HG02943 (cell line): ENCODE data around the gene KRT27.
"Not testable (repeated sequence)": the region's sequence is repeated elsewhere in the genome, so short reads cannot be mapped to it uniquely, and the experiment has no call there.

ENCODE experiments used
- ATAC-seq: cut with Tn5 transposase; IDR thresholded peaks from one replicate; pipeline ENCODE4 v1.9.1; 2021; ENCODE audit warnings: mild to moderate bottlenecking, low read depth, moderate library complexity; ENCODE audit not compliant: unreplicated experiment

KRT27 gene, protein sequence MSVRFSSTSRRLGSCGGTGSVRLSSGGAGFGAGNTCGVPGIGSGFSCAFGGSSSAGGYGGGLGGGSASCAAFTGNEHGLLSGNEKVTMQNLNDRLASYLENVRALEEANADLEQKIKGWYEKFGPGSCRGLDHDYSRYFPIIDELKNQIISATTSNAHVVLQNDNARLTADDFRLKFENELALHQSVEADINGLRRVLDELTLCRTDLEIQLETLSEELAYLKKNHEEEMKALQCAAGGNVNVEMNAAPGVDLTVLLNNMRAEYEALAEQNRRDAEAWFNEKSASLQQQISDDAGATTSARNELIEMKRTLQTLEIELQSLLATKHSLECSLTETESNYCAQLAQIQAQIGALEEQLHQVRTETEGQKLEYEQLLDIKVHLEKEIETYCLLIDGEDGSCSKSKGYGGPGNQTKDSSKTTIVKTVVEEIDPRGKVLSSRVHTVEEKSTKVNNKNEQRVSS

DNA sequence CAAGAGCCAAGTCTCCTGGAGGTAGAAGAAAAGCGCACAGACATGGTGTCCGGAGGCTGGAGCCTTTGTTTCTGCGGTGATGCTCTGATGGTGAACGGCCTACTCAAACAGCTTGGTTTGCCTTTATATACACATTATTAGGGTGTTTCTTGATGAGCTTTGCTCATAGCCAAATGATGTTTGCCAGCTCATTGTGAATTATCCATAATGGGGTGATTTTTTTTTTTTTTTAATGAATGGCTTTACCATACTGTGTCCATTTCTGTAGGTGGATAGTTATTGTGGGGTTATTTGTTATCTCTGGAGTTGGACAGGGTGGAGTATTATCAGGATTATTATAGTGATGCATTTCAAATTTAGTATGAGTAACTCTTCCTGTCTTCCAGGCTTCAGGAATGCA, at the start of gene KRT27:
Gene KRT27, minus strand, starts transcription at position 101 of the 400 bp plus-strand sequence. Its CDS starts 57 bp downstream, at position 44.
- no peak for ATAC-seq

DNA sequence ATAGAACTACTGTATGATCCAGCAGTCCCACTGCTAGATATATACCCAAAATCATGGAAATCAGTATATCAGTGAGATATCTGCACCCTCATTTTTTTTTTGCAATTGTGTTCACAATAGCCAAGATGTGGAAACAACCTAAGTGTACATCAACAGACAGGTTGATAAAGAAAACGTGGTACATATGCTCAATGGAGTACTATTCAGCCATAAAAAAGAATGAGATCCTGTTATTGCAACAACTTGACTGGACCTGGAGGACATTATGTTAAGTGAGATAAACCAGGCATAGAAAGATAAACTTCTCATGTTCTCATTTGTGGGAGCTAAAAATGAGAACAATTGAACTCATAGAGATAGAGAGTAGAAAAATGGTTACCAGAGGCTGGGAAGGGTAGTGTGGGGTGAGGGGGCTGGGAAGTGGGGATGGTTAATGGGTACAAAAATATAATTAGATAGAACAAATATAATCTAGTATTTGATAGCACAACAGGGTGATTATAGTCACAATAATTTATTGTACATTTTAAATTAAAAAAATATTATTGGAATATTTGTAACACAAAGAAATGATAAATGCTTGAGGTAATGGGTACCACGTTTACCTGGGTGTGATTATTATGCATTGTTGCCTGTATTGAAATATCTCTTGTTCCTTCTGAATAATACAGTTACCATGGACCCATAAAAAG, 47.9 kb upstream of the KRT27 start:
- no peak for ATAC-seq

DNA sequence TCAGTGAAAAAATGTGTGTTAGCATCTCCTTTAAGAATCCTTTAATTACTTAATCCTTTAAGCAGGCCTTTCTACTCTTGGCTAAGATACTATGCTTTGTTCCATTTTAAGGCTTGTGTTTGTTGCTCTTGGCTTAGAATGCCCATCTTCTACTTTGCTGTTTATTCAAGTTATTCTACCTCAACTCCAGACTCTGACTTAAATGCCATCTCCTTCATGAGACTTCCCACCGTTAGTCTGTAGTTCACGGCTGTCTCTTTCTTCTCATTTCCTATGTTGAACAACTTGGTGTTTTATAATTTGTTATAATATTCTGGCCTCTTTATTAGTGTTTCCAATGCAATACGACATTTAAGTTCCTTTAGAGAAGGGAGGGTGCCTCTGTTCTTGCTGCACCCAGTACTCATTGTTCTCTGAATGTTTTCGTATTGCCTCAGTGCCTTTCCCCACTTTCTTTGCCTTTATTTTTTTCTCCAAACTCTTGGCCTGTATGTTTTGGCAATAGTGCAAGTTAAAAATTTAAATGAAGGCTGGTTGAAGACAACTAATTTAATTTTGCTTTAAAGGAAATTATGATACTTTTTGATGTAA, 46.2 kb upstream of the KRT27 start:
- ATAC-seq = no peak

DNA sequence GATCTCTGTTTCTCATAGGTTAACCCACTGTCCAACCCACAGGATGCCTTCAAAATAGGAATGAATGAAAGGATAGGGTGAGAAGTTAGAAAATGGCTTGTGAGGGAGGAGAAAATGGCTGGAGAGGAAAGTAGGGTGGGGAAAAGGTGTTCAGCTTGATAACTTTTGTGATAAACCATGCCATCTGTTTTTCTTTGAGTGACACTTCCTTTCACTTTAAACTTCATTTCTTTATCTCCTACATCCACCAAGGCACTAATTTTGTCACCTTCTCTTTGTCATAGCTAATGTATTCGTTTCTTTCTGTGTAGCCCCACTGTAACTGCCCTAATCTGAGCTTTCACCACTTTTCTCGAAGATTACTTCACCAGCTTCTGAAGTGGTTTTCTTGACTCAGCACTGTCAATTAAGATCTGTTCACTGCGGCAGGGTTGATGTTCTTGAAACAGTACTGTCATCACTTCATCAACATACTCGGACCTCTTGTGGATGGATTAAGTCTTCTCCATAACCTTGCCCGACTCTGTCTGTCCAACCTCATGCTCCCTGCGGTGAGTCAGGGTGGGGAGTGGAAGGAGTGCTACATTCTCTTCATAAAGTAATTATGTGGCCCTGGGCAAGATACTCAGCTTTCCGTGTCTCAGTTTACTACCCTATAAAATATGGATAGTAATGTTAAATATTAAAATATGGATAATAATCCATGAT, 45.5 kb upstream of the KRT27 start:
- ATAC-seq = no peak

DNA sequence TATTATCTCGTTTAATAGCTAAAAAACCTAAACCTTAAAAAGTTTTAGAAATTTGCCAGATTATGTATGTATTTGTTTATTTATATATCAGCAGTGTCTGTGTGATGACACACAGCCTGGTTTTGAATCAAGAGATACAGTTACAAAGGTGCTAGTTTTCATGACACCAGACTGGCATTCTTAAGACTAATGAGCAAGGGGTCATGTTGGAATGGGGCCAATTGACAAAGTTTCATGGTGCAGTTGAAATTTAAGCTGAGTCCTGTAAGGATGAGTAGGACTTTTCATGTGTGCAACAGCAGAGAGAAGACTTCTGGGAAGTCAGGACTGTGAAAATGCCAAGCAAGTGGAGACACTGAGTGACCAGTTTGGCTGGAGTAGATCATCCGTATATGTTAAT, 43.2 kb upstream of the KRT27 start:
- no peak for ATAC-seq

DNA sequence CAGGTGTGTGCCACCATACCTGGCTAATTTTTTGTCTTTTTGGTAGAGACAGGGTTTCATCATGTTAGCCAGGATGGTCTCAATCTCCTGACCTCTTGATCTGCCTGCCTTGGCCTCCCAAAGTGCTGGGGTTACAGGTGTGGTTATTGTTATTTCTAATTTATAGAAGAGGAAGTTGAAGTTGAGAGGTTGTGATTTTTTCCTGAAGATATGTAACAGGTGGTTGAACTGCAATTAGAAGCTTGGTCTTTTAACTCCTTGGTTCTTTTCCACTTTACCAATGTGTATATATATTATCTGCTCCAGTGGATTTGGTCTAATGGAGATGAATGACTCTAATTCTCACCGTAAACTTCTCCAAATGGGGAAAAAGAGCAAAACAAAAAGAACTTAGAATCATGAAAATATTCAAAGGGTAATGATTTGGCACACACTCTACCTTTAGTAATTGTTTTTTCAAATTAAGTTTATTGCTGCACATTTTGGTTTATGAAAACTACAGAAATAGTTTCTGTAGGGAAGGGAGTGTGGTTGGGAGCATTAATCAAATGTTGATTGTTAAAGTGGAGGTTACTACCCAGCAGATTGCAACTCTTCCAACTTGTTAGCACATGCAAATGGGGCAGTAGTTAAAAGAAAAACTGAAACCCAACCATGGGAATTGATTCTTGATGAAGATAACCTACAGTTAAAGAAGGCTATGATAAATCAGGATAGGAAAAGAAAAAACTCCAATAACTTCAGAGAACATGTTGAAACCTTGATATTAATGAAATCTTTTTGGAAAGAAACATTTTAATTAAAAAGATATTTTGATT, 41.9 kb upstream of the KRT27 start:
- no peak for ATAC-seq

DNA sequence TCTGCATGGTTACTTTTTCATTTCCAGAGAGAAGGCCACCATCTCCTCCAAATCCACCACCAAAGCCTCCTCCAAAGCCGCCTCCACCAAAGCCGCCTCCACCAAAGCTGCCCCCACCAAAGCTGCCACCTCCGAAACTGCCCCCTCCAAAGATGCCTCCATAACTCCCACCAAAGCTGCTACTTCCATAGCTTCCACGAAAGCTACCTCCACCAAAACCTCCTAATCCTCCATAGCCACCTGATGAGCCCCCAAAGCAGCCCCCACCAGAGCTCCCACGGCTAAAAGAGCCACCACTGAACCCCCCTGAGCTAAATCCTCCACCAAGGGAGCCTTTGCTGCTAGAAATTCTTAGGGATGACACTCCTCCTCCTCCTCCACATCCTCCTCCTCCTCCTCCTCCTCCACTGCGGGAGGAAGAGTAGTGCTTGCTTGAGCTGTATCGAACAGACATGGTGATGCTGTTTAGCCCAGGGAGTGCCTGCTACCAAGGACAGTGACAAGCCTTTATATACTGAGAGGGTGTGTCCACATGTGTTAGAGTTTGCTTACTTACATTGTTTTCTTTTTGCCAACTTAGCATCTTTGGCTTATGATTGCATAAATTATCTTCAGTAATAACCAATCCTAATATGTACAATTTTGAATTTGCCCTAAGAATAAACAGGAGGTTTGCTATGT, 39.9 kb upstream of the KRT27 start, which contains the start of gene KRT10:
Gene KRT10, minus strand, starts transcription at position 483 of the 681 bp plus-strand sequence. Its CDS starts 29 bp downstream, at position 454.
- no peak for ATAC-seq

DNA sequence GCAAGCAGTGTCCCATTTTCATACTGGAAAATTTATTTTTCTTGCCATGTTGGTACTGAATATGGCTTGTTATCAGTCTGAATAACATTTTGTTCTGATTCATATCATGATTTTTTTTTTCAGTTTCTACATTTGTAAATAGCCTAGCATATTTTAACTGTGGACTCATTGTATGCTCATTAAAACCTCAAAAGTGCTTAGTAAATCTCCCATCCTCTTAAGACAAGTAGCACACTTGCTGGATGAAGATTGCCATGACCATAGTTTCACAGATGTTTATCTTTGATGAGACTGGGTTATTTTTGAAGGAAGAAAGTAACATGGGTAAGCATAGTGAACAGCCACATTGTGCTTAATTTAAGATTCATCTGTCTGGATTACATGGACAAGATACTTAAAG, 39.2 kb upstream of the KRT27 start:
- ATAC-seq = no peak

DNA sequence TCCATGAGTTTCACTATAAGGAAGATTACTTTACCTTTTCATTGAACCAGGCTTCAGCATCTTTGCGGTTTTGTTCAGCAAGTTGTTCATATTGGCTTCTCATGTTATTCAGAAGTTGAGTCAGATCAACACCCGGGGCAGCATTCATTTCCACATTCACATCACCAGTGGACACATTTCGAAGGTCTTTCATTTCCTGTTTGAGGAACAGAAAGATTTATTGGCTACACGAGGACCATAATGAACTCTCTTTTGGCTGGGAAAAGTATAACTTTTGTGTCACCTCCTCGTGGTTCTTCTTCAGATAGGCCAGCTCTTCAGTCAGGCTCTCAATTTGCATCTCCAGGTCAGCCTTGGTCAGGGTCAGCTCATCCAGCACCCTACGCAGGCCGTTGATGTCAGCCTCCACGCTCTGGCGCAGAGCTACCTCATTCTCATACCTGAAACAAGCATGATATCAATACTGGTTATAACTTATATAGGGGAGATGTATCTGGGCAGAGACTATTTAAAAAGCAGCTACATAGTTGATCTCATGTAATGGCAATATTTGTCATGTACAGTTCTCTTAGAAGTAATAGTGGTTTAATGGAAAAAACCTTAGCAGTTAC, 38.0 kb upstream of the KRT27 start:
- no peak for ATAC-seq

DNA sequence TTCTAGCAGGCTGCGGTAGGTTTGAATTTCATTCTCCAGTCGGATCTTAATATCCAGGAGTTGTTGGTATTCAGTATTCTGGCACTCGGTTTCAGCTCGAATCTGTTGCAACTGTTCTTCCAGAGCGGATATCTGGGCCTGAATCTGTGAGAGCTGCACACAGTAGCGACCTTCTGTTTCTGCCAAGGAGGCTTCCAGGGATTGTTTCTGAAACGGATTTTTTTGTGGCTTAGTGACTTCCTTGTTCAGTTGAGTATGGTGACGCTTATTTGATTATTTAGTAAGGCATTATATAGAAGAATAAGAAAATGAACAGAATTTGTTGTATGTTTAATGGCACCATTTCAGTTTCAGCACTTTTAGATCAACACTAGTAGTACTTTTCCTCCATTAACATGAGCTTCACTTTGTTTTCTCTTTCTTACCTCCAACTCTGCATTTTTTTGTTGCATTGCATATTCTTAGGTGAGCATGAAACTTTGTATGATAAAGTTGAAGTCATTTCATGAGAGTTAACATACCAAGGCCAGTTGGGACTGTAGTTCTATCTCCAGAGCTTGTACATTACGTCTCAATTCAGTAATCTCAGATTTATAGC, 37.3 kb upstream of the KRT27 start:
- ATAC-seq = no peak

DNA sequence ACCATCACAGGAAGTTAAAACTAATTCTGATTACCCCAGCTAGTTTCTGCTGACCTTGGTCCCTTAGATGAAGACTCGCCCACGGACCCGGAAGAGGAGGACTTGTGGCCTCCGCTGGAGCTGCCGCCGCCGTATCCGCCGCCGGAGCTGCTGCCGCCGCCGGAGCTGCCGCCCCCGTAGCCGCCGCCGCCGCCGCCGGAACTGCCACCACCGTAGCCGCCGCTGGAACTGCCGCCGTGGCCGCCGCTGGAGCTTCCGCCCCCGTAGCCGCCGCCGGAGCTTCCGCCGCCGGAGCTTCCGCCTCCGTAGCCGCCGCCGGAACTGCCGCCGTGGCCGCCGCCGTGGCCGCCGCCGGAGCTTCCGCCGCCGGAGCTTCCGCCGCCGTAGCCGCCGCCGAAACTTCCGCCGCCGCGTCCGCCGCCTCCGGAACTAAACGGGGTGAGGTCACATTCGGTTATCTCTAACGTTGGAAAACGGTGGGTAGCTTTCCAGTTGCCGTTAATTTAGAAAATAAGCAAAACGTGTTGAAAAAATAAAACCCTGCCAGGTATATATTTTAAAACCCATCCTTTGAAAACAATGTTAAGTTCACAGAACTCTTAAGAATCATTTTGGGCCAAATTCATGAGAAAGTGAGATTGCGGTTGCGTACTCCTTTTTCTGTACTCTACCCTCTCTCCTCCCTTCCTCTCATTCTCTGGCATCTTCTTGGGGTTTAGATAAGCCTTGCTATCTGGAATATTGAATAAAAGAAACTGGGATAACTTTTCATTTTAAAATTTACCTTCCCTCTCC, 36.6 kb upstream of the KRT27 start:
- peak; percentile 68 for ATAC-seq

DNA sequence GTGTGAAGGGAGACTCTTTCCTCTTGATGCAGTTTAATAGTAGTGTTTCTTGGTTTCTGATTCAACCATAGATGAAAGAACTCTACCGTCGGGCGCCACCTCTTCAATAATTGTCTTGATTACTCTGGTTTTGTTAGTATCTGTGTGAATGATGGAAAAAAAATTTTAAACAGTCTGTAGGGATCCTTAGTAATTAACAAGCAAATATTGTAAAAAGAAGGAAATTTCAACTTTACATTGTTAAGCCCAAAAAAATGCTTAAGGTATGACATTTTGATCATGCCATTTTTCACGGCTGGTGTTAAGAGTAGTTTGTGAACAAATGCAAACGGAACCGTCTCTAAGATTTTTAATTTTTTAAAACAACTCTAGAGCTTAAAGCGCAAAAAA, 36.0 kb upstream of the KRT27 start:
- no peak for ATAC-seq

DNA sequence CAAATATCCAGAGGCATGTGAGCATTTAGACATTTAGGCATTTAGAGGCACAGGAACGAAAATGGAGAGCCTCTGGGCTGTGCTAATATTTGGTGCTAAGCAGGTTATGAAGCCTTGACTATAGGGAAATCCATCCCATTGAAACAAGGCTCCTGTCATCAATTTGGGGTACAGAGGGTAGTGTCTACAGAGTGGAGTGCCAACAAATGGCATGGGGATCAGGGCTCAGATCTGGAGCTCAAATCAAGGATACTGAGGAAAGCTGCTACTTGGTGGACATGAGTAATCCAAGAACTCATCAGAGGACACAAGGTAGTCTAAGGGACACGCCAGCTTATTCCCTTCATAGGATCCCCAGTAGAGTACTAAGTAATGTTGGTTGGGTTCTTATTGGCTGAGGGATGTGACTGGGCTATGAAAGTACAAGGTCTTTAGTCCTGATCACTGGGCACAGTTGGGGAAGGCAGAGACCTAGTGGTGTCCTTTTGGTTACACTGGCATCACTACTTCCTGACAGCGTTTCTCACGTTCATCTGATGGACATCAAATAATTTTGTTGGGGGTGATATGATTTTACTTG, 34.8 kb upstream of the KRT27 start:
- no peak for ATAC-seq

DNA sequence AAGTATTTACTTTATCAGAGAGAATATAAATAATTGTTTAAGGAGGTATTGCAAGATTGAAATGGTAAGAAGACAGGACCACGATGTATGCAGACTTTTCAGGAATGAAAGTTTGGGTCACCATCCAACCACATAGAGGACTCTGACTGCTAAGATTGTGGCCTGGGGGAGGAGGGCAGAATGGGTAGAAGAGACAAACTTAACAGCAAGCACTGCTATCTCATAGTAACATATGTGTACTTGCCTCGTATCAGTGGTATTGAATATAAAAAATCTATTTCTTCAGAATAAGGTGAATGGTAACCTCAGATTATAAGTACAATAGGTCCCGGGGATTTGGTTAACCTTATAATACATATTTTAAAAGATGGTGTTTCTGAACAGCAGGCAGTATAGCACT, 34.2 kb upstream of the KRT27 start:
- ATAC-seq = no peak

DNA sequence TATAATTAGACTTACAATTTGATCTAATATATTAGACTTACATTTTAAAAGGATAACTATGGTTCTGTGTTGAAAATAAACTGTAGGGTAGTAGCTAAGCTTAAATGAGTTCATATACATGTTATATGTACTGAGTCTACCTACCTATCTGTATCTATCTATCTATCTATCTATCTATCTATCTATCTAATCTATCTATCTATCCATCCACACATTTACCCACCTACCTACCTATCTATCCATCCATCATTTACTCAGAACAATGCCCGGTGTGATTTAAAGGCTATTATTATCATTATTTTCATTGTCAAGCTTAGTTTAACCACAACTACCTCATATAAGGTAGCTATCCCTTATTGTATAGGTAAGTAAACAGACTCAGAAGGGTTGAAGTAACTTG, 33.0 kb upstream of the KRT27 start:
- no peak for ATAC-seq

DNA sequence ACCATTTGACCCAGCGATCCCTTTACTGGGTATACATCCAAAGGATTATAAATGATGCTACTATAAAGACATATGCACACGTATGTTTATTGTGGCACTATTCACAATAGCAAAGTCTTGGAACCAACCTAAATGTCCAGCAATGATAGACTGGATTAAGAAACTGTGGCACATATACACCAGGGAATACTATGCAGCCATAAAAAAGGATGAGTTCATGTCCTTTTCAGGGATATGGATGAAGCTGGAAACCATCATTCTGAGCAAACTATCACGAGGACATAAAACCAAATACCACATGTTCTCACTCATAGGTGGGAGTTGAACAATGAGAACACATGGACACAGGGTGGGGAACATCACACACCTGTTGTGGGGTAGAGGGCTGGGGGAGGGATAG, 32.3 kb upstream of the KRT27 start:
- not testable (repeated sequence) for ATAC-seq

DNA sequence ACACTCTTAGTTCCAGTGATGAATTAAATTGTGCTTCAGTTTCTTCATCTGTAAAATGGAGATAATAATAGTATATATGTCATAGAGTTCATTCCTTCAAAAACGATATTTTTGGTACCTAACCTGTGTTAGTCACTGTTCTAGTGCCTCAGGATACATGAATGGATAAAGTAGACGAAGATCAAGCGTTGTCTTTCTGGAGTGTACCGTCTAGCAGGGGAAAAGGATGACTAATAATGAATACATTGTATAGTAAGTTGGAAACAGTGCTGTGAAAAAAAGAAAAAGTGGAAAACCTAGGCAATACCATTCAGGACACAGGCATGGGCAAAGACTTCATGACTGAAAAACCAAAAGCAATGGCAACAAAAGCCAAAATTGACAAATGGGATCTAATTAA, 31.5 kb upstream of the KRT27 start:
- ATAC-seq = no peak
